Activated T-cell treated with anti-CD3 and anti-CD28 coated beads, Interleukin-2, amount 50 U/mL, for 24 hours (primary cell): ENCODE results near the gene CERS1.

Experiments used
- DNase-seq: peaks from one replicate; pipeline ENCODE4 v3.0.0-alpha.2; 2020
- H3K27ac Mint-ChIP-seq: 2 replicates; pipeline ENCODE4 v1.8.0; 2020; ENCODE audit warnings: mild to moderate bottlenecking, mixed read lengths
- H3K27me3 Mint-ChIP-seq: 2 replicates; pipeline ENCODE4 v1.8.0; 2020; ENCODE audit warnings: mixed read lengths
- H3K36me3 Mint-ChIP-seq: 2 replicates; pipeline ENCODE4 v1.8.0; 2020; ENCODE audit warnings: low read depth, mixed read lengths
- H3K4me1 Mint-ChIP-seq: 2 replicates; pipeline ENCODE4 v1.8.0; 2020; ENCODE audit warnings: low read depth, mixed read lengths
- H3K4me3 Mint-ChIP-seq: 2 replicates; pipeline ENCODE4 v1.8.0; 2020; ENCODE audit warnings: mild to moderate bottlenecking, moderate library complexity, mixed read lengths
- H3K9me3 Mint-ChIP-seq: 2 replicates; pipeline ENCODE4 v1.8.0; 2020; ENCODE audit warnings: mixed read lengths

CERS1 gene

DNA sequence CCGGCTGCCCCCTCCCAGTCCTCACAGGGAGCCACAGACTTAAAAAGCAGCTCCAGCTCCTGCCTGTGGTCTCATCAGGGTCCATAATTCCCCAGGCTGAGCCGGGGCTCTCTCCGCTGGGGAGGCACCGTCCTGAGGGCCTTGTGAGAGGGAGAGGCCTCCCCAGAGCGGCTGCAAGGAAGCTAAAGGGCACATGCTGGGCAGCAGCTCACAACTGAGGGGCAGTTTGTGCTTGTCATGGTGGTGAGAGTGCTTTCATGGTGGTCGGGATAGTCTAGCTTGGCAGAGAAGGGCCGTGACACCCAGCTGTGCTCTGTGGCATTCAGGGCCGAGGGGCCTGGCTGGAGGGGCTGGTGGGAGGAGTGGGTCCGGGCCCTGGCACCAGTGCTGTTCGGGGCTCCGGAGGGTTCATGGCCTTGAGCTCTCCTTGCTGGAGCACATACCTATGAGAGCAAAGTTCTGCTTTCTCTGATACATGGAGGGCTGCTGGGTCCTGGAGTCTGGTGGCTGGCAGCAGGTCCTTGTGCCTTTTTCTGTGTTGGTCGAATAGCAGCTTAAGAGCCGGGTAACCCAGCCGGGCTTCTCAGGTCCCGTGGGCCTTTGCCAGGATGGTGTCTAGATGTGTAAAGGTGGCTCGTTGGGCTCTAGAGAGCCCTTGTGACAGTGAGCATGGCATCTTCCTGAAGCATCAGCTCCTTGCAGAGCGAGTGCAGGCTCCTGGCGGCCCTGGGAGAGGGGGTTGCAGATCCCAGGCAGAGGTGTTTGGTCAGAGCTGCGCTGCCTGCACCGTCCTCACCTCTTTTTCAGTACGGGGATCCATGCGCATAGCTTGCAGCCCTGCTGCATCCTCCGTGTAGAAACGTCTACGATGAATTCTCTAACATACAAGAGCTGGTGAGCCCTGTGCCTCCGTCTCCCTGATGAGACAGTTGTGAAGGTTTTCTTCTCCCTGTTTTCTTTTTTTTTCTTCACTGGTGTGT, 55.4 kb downstream of the CERS1 start:
- no peaks in the 10 kb centered on the region for H3K9me3 Mint-ChIP-seq

DNA sequence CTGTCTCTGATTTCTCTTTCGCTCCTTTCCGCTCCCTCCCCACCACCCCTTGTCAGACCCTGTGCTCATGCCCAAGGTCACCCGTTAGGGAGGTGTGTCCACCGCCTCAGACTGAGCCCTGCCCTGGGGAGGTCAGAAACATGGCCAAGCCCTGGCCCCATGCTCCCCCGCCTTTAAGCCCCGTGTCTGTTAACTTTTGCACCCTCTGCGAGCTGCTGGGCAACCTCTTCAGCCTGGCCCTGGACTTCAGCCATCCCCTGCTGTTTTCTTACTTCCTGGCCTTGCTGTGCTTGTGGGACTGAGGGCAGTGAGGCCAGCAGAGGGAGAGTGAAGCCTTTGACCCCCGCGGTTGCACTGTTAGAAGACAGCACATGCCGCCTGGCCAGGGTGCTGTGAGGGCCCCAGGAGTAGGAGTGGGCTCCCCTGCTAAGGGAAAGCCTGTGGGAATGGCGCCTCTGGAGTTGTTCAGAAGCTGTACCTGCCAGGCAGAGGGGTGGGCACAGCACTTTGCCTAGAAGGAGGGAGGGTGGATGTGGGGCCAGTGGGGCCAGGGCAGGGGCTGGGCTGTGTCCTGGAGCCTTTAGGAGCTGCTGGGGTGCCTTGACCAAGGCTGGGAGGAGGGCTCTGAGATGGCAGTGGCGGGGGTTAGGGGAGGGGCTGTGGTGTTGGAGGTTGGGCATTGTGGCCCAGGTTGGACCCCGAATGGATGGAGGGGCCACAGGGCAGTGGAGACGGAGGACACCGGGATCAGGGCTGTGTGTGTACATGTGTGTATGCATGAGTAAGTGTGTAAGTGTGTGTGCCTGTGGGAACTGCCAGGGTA, 56.3 kb downstream of the CERS1 start:
- Mint-ChIP-seq H3K9me3 (no peaks in the 10 kb centered on the region), H3K27me3 (no peaks in the 10 kb centered on the region), H3K36me3 (peaks cover 76% of the 10 kb centered on the region), H3K4me1 (peaks cover 93% of the 10 kb centered on the region), H3K4me3 (peak overlapping the region; percentile 15), H3K27ac (peak overlapping the region; percentile 87)
- DNase-seq, result no peak

More for the DNA sequence above, 55.4 kb downstream of the CERS1 start:
- Mint-ChIP-seq H3K4me3 (no peak overlapping the region), H3K27me3 (no peaks in the 10 kb centered on the region), H3K4me1 (peaks cover 93% of the 10 kb centered on the region), H3K27ac (peak overlapping the region; percentile 79), H3K36me3 (peaks cover 75% of the 10 kb centered on the region)
- no peak for DNase-seq

DNA sequence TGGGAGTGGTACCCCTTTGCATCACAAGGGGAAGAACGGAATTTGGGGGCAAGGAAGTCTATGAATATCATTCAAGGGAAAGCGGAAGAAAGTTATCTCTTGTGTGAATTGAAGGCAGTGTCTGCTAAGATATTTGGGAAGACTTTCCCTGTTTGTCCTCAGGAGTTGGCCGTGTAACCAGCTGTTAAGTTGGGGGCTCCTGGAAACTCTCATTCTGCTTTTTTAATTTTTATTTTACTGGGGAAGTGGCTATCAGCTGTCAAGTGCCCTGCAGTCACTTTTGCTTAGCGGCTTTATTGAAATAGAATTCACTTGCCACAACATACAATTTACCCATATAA, 61.3 kb downstream of the CERS1 start:
- Mint-ChIP-seq H3K4me1 (peaks cover 67% of the 10 kb centered on the region), H3K36me3 (peaks cover 69% of the 10 kb centered on the region), H3K9me3 (no peaks in the 10 kb centered on the region), H3K4me3 (peak overlapping the region; percentile 94), H3K27me3 (no peaks in the 10 kb centered on the region), H3K27ac (peak overlapping the region; percentile 82)
- DNase-seq, result no peak

DNA sequence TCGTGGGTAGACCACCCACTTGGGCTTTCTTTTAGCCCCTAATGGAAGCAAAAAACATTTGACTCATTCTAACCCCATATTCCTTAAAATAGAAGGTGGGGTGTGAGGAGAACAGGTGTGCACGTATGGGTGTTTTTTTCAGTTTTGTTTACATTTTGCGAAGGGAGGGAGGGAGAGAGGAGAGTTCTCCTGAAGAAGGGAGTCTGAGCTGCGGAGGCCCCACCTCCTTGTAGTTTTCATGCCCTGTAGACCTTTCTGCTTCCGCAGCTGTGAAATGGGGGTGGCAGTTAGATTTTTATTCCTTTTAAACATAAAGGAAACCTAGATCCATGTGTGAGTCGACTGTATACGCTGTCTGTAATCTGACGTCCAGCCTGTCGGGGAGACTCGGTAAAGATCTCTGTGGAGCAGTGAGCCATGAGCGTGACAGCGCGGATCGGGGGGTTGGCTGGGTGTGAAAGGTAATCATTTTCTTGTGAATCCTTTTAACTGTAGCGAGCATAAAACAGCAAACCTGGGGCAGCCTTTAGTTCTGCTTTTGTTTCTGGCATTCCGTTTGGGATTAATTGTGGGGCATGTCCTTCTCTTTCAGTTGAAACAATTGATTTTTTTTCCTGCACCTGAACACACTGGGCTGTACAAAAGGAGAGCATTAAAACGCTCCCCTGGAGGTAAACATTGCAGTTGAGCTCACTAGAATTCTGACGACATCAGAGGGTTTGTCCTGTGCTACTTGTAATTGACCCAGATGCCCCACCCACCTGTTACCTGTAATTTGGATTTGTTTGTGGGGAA, 61.9 kb downstream of the CERS1 start:
- Mint-ChIP-seq H3K4me3 (peak overlapping the region; percentile 94), H3K4me1 (peaks cover 62% of the 10 kb centered on the region), H3K27ac (peak overlapping the region; percentile 82), H3K9me3 (no peaks in the 10 kb centered on the region), H3K36me3 (peaks cover 64% of the 10 kb centered on the region), H3K27me3 (no peaks in the 10 kb centered on the region)
- no peak for DNase-seq

DNA sequence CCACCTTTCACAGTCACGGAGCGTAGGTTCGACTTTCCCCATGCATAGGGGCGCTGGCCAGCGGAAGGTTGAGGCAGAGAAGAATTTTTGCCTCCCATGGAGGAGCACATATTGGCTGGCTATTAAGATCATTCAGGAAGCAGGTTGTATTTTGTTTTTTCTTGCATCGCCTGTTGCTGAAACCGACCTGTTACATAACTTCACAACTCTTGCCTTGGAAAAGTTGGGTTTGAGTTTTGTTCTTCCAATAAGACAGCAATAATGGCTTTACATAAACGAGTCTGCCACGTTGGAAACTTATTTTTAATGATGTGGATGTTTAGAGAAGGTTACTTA, 62.8 kb downstream of the CERS1 start:
- H3K9me3 Mint-ChIP-seq, result no peaks in the 10 kb centered on the region

DNA sequence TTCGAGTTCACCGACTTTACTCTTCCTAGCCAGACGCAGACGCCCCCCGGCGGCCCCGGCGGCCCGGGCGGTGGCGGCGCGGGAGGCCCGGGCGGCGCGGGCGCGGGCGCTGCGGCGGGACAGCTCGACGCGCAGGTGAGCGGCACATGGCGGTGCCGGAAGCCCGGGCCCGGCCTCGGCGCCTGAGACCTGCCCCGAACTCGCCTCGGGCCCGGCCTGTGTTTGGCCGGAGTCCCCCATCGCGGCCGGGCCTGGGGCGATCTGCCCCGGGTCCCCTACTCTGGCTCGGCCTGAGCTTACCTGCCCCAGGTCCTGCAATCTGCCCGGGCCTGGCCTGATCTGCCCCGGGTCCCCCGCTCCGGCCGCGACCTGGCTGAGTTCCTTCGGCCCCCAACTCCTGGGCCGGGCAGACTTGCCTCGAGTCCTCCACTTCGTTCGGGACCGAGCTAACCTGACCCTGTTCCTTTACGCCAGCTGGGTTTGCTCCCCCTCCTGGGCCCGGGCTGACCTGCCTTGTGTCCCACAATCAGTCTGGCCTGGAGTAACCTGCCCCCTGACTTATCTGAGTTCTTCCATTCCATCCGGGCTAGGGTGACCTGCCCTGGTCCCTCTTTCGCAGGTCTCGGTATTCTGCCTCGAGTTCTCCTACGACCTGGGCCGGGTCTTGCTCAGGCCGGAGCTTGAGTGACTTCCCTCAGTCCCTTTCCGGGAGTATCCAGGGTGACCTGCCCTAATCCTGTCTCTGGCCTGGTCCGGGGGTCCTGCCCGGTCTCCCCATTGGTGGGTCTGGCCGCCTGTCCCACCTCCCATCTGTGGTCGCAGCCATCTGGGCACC, 63.4 kb downstream of the CERS1 start:
- Mint-ChIP-seq H3K36me3 (peaks cover 49% of the 10 kb centered on the region), H3K27me3 (peaks cover 5% of the 10 kb centered on the region), H3K4me3 (peak overlapping the region; percentile 94), H3K9me3 (no peaks in the 10 kb centered on the region), H3K4me1 (peaks cover 46% of the 10 kb centered on the region), H3K27ac (peak overlapping the region; percentile 92)
- peak; percentile 64 for DNase-seq

More for the DNA sequence above, 62.8 kb downstream of the CERS1 start:
- DNase-seq, result no peak
- Mint-ChIP-seq H3K36me3 (peaks cover 55% of the 10 kb centered on the region), H3K27ac (peak overlapping the region; percentile 92), H3K27me3 (no peaks in the 10 kb centered on the region), H3K4me1 (peaks cover 52% of the 10 kb centered on the region), H3K4me3 (peak overlapping the region; percentile 94)

DNA sequence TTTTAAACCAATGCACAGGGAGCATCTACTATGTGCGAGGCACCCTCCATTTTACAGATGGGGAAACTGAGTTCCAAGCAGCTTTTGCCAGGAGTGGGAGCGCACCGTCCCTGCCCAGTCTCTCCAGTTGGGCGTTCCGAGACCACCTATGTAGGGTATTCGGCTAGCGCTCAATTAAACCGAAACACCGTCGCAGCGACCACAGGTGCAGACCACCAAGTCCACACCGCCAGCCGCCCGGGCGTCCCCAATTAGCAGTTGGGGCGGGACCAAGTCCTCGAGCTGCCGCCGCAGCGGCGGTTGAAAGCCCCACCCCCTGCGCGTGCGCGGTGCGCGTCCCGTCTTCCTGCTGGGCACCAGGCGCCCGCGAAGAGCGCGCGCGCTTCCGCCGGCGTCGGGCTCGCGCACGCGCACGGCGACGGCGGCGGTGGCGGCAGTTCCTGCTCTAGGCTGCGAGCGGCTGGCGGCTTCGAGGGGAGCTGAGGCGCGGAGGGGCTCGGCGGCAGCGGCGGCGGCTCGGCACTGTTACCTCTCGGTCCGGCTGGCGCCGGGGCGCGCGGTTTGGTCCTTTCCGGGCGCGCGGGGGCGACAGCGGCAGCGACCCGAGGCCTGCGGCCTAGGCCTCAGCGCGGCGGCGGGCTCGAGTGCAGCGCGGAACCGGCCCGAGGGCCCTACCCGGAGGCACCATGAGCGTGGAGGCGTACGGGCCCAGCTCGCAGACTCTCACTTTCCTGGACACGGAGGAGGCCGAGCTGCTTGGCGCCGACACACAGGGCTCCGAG, 64.2 kb downstream of the CERS1 start, which contains the start of gene UPF1:
TSS of gene UPF1 (plus strand) at position 436 of the 782 bp plus-strand sequence. CDS start at position 687, 251 bp downstream.
- no peaks in the 10 kb centered on the region for H3K9me3 Mint-ChIP-seq

DNA sequence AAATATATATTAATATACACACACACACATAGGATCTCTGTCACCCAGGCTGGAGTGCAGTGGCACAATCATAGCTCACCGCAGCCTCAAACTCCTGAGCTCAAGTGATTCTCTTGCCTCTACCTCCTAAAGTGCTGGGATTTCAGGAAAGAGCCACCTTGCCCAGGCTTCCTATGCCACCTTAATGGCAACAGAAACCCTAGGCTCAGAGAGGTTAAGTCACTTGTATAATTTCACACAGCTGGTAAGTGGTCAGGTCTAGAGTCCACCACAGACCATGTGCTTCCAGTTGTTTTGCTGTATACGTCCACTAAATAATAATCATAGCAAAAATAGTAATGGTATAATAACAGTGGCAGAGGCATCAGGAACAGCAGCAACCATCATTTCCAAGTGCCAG, 65.5 kb downstream of the CERS1 start:
- no peak overlapping the region for H3K27ac Mint-ChIP-seq
- no peaks in the 10 kb centered on the region for H3K9me3 Mint-ChIP-seq
- H3K27me3 Mint-ChIP-seq, result peaks cover 5% of the 10 kb centered on the region
- H3K4me3 Mint-ChIP-seq, result peak overlapping the region; percentile 36
- H3K4me1 Mint-ChIP-seq, result peaks cover 28% of the 10 kb centered on the region
- DNase-seq, result no peak
- peaks cover 30% of the 10 kb centered on the region for H3K36me3 Mint-ChIP-seq

More for the DNA sequence above, 64.2 kb downstream of the CERS1 start, which contains the start of gene UPF1:
- peaks cover 41% of the 10 kb centered on the region for H3K36me3 Mint-ChIP-seq
- peak within 1 kb of the TSS; percentile 92 for H3K27ac Mint-ChIP-seq
- peaks cover 39% of the 10 kb centered on the region for H3K4me1 Mint-ChIP-seq
- H3K4me3 Mint-ChIP-seq, result peak within 1 kb of the TSS; percentile 94
- peaks cover 5% of the 10 kb centered on the region for H3K27me3 Mint-ChIP-seq
- DNase-seq, result peak; percentile 94

DNA sequence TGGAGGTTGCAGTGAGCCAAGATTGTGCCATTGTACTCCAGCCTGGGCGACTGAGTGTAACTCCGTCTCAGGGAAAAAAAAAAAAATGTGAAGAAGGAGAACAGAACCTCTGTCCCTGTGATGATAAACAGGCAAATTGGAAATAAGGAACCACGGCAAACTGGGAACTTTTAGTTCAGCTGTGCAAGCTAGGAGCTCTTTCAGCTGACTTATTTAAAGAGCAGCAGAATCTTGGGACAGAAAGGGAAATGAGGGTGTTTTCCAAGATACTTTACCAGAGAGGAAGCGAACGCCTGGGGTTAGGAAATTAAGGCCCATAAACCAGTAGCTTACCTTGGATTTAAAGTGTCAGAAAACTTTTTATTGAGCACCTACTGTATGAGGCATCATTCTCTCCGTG, 67.2 kb downstream of the CERS1 start:
- DNase-seq, result no peak
- Mint-ChIP-seq H3K27ac (no peak overlapping the region), H3K9me3 (no peaks in the 10 kb centered on the region), H3K27me3 (peaks cover 5% of the 10 kb centered on the region), H3K4me3 (no peak overlapping the region), H3K36me3 (peaks cover 13% of the 10 kb centered on the region), H3K4me1 (peaks cover 11% of the 10 kb centered on the region)
